AG04449 (cell line): Measurements from ENCODE around the gene ADGRD2.

Experiments
- CTCF ChIA-PET: fragments of 350-600 bp; formaldehyde crosslinking; extraction: SDS; loops from one replicate; lab custom pipeline; 2021; ENCODE audit warnings: antibody characterized with exemption; lab: Yijun Ruan, JAX
- POLR2A ChIA-PET: fragments of 400-600, 350-600 bp; formaldehyde crosslinking; extraction: SDS; loops from one replicate; lab custom pipeline; 2020; ENCODE audit warnings: antibody characterized with exemption, inconsistent platforms; lab: Yijun Ruan, JAX
- DNase-seq: peaks from one replicate; pipeline ENCODE4 v3.0.0-alpha.2; 2010; ENCODE audit warnings: low read depth, low spot score
- H3K4me3 ChIP-seq: 2 replicates; pipeline ENCODE4 v1.5.1; 2011; ENCODE audit warnings: low read depth, mild to moderate bottlenecking, control low read depth, low read length
- CTCF ChIP-seq: IDR thresholded peaks from one replicate; pipeline ENCODE4 v1.5.1; 2011; ENCODE audit warnings: mild to moderate bottlenecking, moderate library complexity, low read length, control low read depth, inconsistent platforms; ENCODE audit not compliant: insufficient read depth; ENCODE audit errors: missing control alignments

The ADGRD2 gene

GRCh38 chr9:124481115-124481514 is 30.9 kb downstream of the ADGRD2 start:
- no peak for TF ChIP-seq CTCF
- ChIA-PET CTCF (interaction anchor here (1.4 to 1.6 kb wide), 2 partner anchors 61 to 62 kb away, joined by 4 read pairs; no protein-coding TSS in a partner anchor), POLR2A (no interaction called here)
- H3K4me3 ChIP-seq, result no peak overlapping the region
- no peak for DNase-seq

- TF ChIP-seq CTCF, result no peak
- no peak for DNase-seq
- H3K4me3 ChIP-seq, result no peak overlapping the region
- ChIA-PET POLR2A (no interaction called here), CTCF (no interaction called here)
These were observed 32.3 kb downstream of the ADGRD2 start for GRCh38 chr9:124482431-124483031.

GRCh38 chr9:124483481-124483880 is 33.2 kb downstream of the ADGRD2 start:
- H3K4me3 ChIP-seq, result no peak overlapping the region
- TF ChIP-seq CTCF, result no peak
- no peak for DNase-seq
- ChIA-PET CTCF (no interaction called here), POLR2A (no interaction called here)

- ChIA-PET CTCF (no interaction called here), POLR2A (no interaction called here)
- H3K4me3 ChIP-seq, result no peak overlapping the region
- no peak for DNase-seq
- no peak for TF ChIP-seq CTCF
These were observed 35.0 kb downstream of the ADGRD2 start for GRCh38 chr9:124485201-124485600.

GRCh38 chr9:124485936-124486335 is 35.7 kb downstream of the ADGRD2 start:
- POLR2A ChIA-PET, result no interaction called here
- CTCF ChIA-PET, result no interaction called here
- no peak for TF ChIP-seq CTCF
- H3K4me3 ChIP-seq, result no peak overlapping the region
- DNase-seq, result no peak

- H3K4me3 ChIP-seq, result no peak overlapping the region
- TF ChIP-seq CTCF, result no peak
- ChIA-PET CTCF (no interaction called here), POLR2A (no interaction called here)
- no peak for DNase-seq
These were observed 36.6 kb downstream of the ADGRD2 start for GRCh38 chr9:124486778-124487259.
